Aorta (tissue), 5 donors: ENCODE data around the gene QPRT. TPM values are rescaled to one million over a fixed set of nuclear protein-coding genes. Genes with fewer than 3 reads are reported as not detected.
"Not testable (repeated sequence)": the region's sequence is repeated elsewhere in the genome, so short reads cannot be mapped to it uniquely, and the experiment has no call there.

Experiments used
- ATAC-seq: fragments of 200-7000 bp; cut with Tn5 transposase; one replicate; pipeline ENCODE4 v1.9.1; 2022; ENCODE audit warnings: moderate library complexity; ENCODE audit not compliant: low FRiP score
- DNase-seq, 2 donors: peaks; one replicate each; pipeline ENCODE4 v3.0.0-alpha.2; 2020
- H3K27ac ChIP-seq, 2 donors: one replicate each; pipeline ENCODE4 v1.5.1; 2013; ENCODE audit warnings: low read length in 2 of 2, mild to moderate bottlenecking in 2 of 2, moderate library complexity in 2 of 2, control low read depth in 1 of 2, inconsistent platforms in 1 of 2, low read depth in 1 of 2
- H3K27me3 ChIP-seq, 2 donors: one replicate each; pipeline ENCODE4 v1.6.1; 2013; ENCODE audit warnings: control low read depth in 1 of 2, low read length in 1 of 2, mild to moderate bottlenecking in 1 of 2, moderate library complexity in 1 of 2; ENCODE audit not compliant: insufficient read depth in 2 of 2, control insufficient read depth in 1 of 2
- H3K36me3 ChIP-seq, 2 donors: one replicate each; pipeline ENCODE4 v1.6.1; 2013; ENCODE audit warnings: control low read depth in 1 of 2, low read length in 1 of 2, mild to moderate bottlenecking in 1 of 2; ENCODE audit not compliant: insufficient read depth in 2 of 2, control insufficient read depth in 1 of 2
- H3K4me1 ChIP-seq, 2 donors: one replicate each; pipeline ENCODE4 v1.6.1; 2013; ENCODE audit warnings: low read length in 2 of 2, control low read depth in 1 of 2, mild to moderate bottlenecking in 1 of 2, moderate library complexity in 1 of 2; ENCODE audit not compliant: insufficient read depth in 2 of 2, control insufficient read depth in 1 of 2
- H3K4me3 ChIP-seq, 2 donors: one replicate each; pipeline ENCODE4 v1.5.1; 2013; ENCODE audit warnings: low read length in 2 of 2, control low read depth in 1 of 2, mild to moderate bottlenecking in 1 of 2
- H3K9me3 ChIP-seq: one replicate; pipeline ENCODE4 v1.6.1; 2013; ENCODE audit warnings: mild to moderate bottlenecking, low read length; ENCODE audit not compliant: control insufficient read depth
- WGBS, 2 donors: extraction: QIAGEN DNeasy Blood & Tissue Kit; methylation state at CpG; one replicate each; pipeline ENCODE4 v1.1.7; 2013; 5-methylcytosine and 5-hydroxymethylcytosine counted together
- intact Hi-C, 2 donors: fragments of 100-400 bp; cut with DNase I; formaldehyde crosslinking; loops; one replicate each; pipeline versions ENCODE4 v1.14.2 to v1.15.0; 2022
- polyA plus RNA-seq, 2 donors: library from polyadenylated mRNA; stranded (reverse); fragments of 200-250 nt; gene quantifications; one replicate each; pipeline ENCODE4 v1.2.3, GENCODE V29; 2013
- total RNA-seq, 2 donors: library from RNA; stranded (reverse); fragmentation: NEBNext Ultra II Directional; extraction: Animal tissue kit (Norgen Biotek cat#: 25700); gene quantifications; one replicate each; pipeline ENCODE4 v1.2.1, GENCODE V29; 2021
- donor health status: healthy with polysubstance abuse.
- donor health status: Bipolar disorder and iron deficiency.
- donor health status: DM: no; HTN: no; CAD: no.
- donor health status: DM: no; HTN: no; CAD: no.
- donor health status: DM: yes; HTN: yes; CAD: no.

Gene QPRT
- total and polyA plus RNA-seq, 4 donors, result 0.61 to 6.1 (median 3.0) TPM

- Histone ChIP-seq H3K27me3 (no peaks in the 10 kb centered on the region), H3K27ac (no peak overlapping the region), H3K9me3 (no peaks in the 10 kb centered on the region), H3K4me1 (no peaks in the 10 kb centered on the region), H3K36me3 (no peaks in the 10 kb centered on the region), H3K4me3 (no peak overlapping the region)
- intact Hi-C loops, result no loop called here
- 28 to 29% methylated on average over 6 of the region's 6 CpGs for WGBS, 2 donors
- peak; percentile 3 to 11 for DNase-seq
- no peak for ATAC-seq
Observed at GRCh38 chr16:29729116-29729521, 50.1 kb downstream of the QPRT start.

GRCh38 chr16:29730649-29731048 is 51.7 kb downstream of the QPRT start:
- ATAC-seq (no peak), DNase-seq (peak in 1 of 2 donors; percentile 39)
- Histone ChIP-seq H3K36me3 (no peaks in the 10 kb centered on the region), H3K4me3 (no peak overlapping the region), H3K4me1 (no peaks in the 10 kb centered on the region), H3K27me3 (no peaks in the 10 kb centered on the region), H3K9me3 (no peaks in the 10 kb centered on the region), H3K27ac (no peak overlapping the region)
- intact Hi-C loops, result no loop called here
- 67 to 70% methylated on average over 7 of the region's 7 CpGs for WGBS, 2 donors

- H3K27me3 ChIP-seq, H3K36me3 ChIP-seq, H3K4me3 ChIP-seq, ATAC-seq, H3K27ac ChIP-seq, intact Hi-C loops, H3K9me3 ChIP-seq, H3K4me1 ChIP-seq: not testable (repeated sequence)
- peak; percentile 8 to 40 for DNase-seq
- 83 to 84% methylated on average over 13 of the region's 13 CpGs for WGBS, 2 donors
Observed at GRCh38 chr16:29731768-29732601, 53.0 kb downstream of the QPRT start.

- H3K4me3 ChIP-seq, result no peak overlapping the region
- DNase-seq (no peak), ATAC-seq (no peak)
- H3K9me3 ChIP-seq, result peaks cover 2% of the 10 kb centered on the region
- no peak overlapping the region for H3K27ac ChIP-seq
- no peaks in the 10 kb centered on the region for H3K4me1 ChIP-seq
- no peaks in the 10 kb centered on the region for H3K36me3 ChIP-seq
- WGBS, 2 donors, result 67% methylated on average over 1 of the region's 1 CpG
- peaks cover 0 to 1% of the 10 kb centered on the region in 2 donors for H3K27me3 ChIP-seq
- intact Hi-C loops, result no loop called here
Observed at GRCh38 chr16:29734786-29735185, 55.8 kb downstream of the QPRT start.

- Histone ChIP-seq H3K27me3 (peaks cover 0 to 1% of the 10 kb centered on the region in 2 donors), H3K36me3 (no peaks in the 10 kb centered on the region), H3K9me3 (peaks cover 2% of the 10 kb centered on the region), H3K4me3 (no peak overlapping the region), H3K4me1 (no peaks in the 10 kb centered on the region), H3K27ac (no peak overlapping the region)
- intact Hi-C loops, result no loop called here
- DNase-seq, result peak; percentile 13 to 23
- no peak for ATAC-seq
- 28 to 30% methylated on average over 5 of the region's 5 CpGs for WGBS, 2 donors
Observed at GRCh38 chr16:29736112-29736511, 57.1 kb downstream of the QPRT start.

GRCh38 chr16:29736764-29737163 is 57.8 kb downstream of the QPRT start:
- Histone ChIP-seq H3K27ac (no peak overlapping the region), H3K4me3 (no peak overlapping the region), H3K9me3 (peaks cover 3% of the 10 kb centered on the region), H3K4me1 (no peaks in the 10 kb centered on the region), H3K36me3 (no peaks in the 10 kb centered on the region), H3K27me3 (peaks cover 0 to 1% of the 10 kb centered on the region in 2 donors)
- intact Hi-C loops, result no loop called here
- peak in 1 of 2 donors; percentile 7 for DNase-seq
- 66 to 70% methylated on average over 6 of the region's 6 CpGs for WGBS, 2 donors
- ATAC-seq, result no peak

- WGBS, 2 donors, result 66 to 69% methylated on average over 5 of the region's 5 CpGs
- H3K4me3 ChIP-seq, result no peak overlapping the region
- peaks cover 0 to 1% of the 10 kb centered on the region in 2 donors for H3K27me3 ChIP-seq
- H3K9me3 ChIP-seq, result peaks cover 3% of the 10 kb centered on the region
- ATAC-seq (no peak), DNase-seq (peak; percentile 10 to 19)
- no peak overlapping the region for H3K27ac ChIP-seq
- intact Hi-C loops, result no loop called here
- H3K4me1 ChIP-seq, result no peaks in the 10 kb centered on the region
- H3K36me3 ChIP-seq, result no peaks in the 10 kb centered on the region
Observed at GRCh38 chr16:29737713-29738112, 58.7 kb downstream of the QPRT start.

GRCh38 chr16:29738514-29738913 is 59.5 kb downstream of the QPRT start:
- Histone ChIP-seq H3K27ac (no peak overlapping the region), H3K4me3 (no peak overlapping the region), H3K27me3 (peaks cover 0 to 1% of the 10 kb centered on the region in 2 donors), H3K36me3 (no peaks in the 10 kb centered on the region), H3K9me3 (peaks cover 3% of the 10 kb centered on the region), H3K4me1 (no peaks in the 10 kb centered on the region)
- DNase-seq, result peak in 1 of 2 donors; percentile 18
- intact Hi-C loops, result no loop called here
- 82 to 83% methylated on average over 2 of the region's 2 CpGs for WGBS, 2 donors
- no peak for ATAC-seq
